ENCODE results near the gene ATP8A1. TPM values are rescaled to one million over a fixed set of nuclear protein-coding genes. Genes with fewer than 3 reads are reported as not detected.
A peak's percentile ranks its signal among the peaks of the same experiment; 100 is the strongest.

ATP8A1 gene
- total and polyA plus RNA-seq, 2 of the 8 experiments (the other 6 are each of a cell fraction or from before 2014, with no cell fraction given), result 3.7 to 14.9 TPM

DNA sequence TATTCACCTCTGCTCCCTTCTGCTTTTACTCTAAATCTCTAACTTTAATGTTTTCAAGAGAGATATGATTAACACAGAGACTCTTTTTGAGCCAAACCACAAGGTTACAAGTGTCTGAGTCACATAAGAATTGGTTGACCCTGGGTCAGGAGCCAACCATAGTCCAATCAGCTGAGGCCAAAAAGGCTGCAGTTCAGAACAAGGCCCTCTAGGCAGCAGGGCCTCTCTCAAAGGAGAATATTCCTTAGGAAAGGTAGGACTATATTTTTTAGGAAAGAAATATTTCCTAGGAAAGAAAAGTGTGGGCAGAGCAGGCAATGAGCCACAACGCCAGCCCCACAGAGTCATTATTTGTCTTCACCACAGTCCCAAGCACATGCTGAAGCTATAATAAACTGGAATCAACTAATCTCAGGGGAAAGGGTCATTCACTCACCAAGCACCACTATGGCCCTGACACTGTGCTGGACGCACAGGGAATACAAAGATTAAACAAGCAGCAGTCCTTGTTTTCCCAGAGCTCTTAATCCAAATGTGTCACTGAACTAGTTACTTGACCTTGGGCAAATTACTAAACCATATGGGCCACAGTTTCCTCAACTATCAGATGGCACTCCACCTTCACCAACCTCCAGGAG is 2.2 kb downstream of the ATP8A1 start:
- Histone ChIP-seq H3K23ac (ENCODE audit: insufficient read length) (no peak overlapping the region), H3K9ac (replicated peaks in 1 of 4; ENCODE audit: extremely low read depth in 1 of 4, low read depth in 3 of 4, low read length in 3 of 4) (no peak overlapping the region), H4K91ac (replicated peaks; ENCODE audit: insufficient read length, low read length) (no peak overlapping the region), H2BK12ac (ENCODE audit: low read depth, low read length) (no peak overlapping the region), H2BK15ac (ENCODE audit: low read length) (no peak overlapping the region), H3K9me3 (ENCODE audit: insufficient read depth in 2 of 2, low read depth in 1 of 2, low read length in 1 of 2) (peaks cover 0 to 6% of the 10 kb centered on the region in 2 experiments; a peak in 2 of 4 replicates), H3K18ac (ENCODE audit: extremely low read depth, low read length) (no peak overlapping the region), H3K27ac (ENCODE audit: low read depth, low read length) (no peak overlapping the region), H2AFZ (ENCODE audit: low read length) (no peak overlapping the region), H3K27me3 (replicated peaks in 1 of 4; ENCODE audit: control insufficient read depth in 3 of 4, extremely low read depth in 1 of 4, insufficient read depth in 3 of 4, low read length in 3 of 4) (peaks cover 0 to 2% (median 0%) of the 10 kb centered on the region in 4 experiments; a peak in 1 of 7 replicates), H3K56ac (replicated peaks; ENCODE audit: insufficient read length, low read depth, low read length) (no peak overlapping the region), H3K79me2 (ENCODE audit: control insufficient read depth in 1 of 2, insufficient read depth in 2 of 2, low read length in 2 of 2) (peaks cover 0 to 10% of the 10 kb centered on the region in 2 experiments; a peak in 1 of 4 replicates), H3K4me1 (replicated peaks in 1 of 4; ENCODE audit: control insufficient read depth in 3 of 4, insufficient read depth in 4 of 4, low read length in 3 of 4) (peaks cover 0 to 10% (median 2%) of the 10 kb centered on the region in 4 experiments; a peak in 3 of 7 replicates), H3K23me2 (ENCODE audit: low read depth, low read length) (peaks cover 14% of the 10 kb centered on the region), H3K4ac (replicated peaks; ENCODE audit: insufficient read length, low read depth, low read length) (no peak overlapping the region), H3K4me2 (ENCODE audit: insufficient read depth in 1 of 2, low read depth in 2 of 2, low read length in 2 of 2) (peak overlapping the region in 1 of 2 experiments; percentile 88; a peak in 1 of 4 replicates), H3K14ac (ENCODE audit: insufficient read length) (no peak overlapping the region), H2AK5ac (ENCODE audit: low read depth, low read length) (peak overlapping the region; percentile 88; the same call in 1 of the 2 replicates), H2BK20ac (ENCODE audit: low read length) (no peak overlapping the region), H4K8ac (ENCODE audit: extremely low read depth, insufficient read depth, low read length) (no peak overlapping the region), H3K4me3 (ENCODE audit: extremely low read depth in 1 of 4, insufficient read depth in 2 of 4, low read depth in 3 of 4, low read length in 4 of 4) (no peak overlapping the region), H3K36me3 (ENCODE audit: control insufficient read depth in 2 of 4, insufficient read depth in 4 of 4, low read length in 3 of 4) (no peaks in the 10 kb centered on the region), H4K20me1 (replicated peaks in 1 of 2; ENCODE audit: control insufficient read depth in 1 of 2, insufficient read depth in 2 of 2, low read length in 2 of 2) (no peaks in the 10 kb centered on the region), H2BK120ac (replicated peaks; ENCODE audit: low read depth, low read length) (no peak overlapping the region), H2BK5ac (ENCODE audit: low read depth, low read length) (no peak overlapping the region), H4K5ac (ENCODE audit: insufficient read length, low read depth, low read length) (no peak overlapping the region), H3K79me1 (ENCODE audit: low read depth, low read length) (no peaks in the 10 kb centered on the region)
- FAIRE-seq, result no peak
- POLR2A ChIA-PET (ENCODE audit: partially characterized antibody), result no interaction called here
- no peak for DNase-seq (ENCODE audit: low read depth in 1 of 2, low spot score in 2 of 2)
- CTCF ChIA-PET (ENCODE audit: partially characterized antibody), result interaction anchor here (0.7 kb wide), 1 partner anchor 156 kb away, joined by 3 read pairs; no protein-coding TSS in a partner anchor
- 72% methylated on average over 2 of the region's 2 CpGs; no CpG with 5 or more reads in 1 of the 2 experiments for WGBS, 2 experiments (ENCODE audit: extremely low coverage in 1 of 2, insufficient coverage in 1 of 2, insufficient read length in 1 of 2, insufficient replicate concordance in 2 of 2, low coverage in 1 of 2, low lambda C conversion rate in 2 of 2, missing lambda C conversion rate in 1 of 2)
- TF ChIP-seq TBP (IDR thresholded peaks at IDR 0.05; ENCODE audit: low read depth, low read length) (no peak), TCF12 (IDR thresholded peaks at IDR 0.05; ENCODE audit: low read depth, low read length) (no peak), CHD2 (IDR thresholded peaks at IDR 0.05; ENCODE audit: low read length) (no peak), CEBPB (IDR thresholded peaks at IDR 0.05; ENCODE audit: low read depth, low read length) (no peak), CREB1 (IDR thresholded peaks at IDR 0.05) (no peak), SP4 (IDR thresholded peaks at IDR 0.05; ENCODE audit: low read length) (no peak), PHF8 (conservative IDR thresholded peaks at IDR 0.05; ENCODE audit: low read depth, low read length) (no peak), HDAC6 (IDR thresholded peaks at IDR 0.05; ENCODE audit: low read depth, low read length) (no peak), CHD1 (IDR thresholded peaks at IDR 0.05; ENCODE audit: low read depth, low read length) (no peak), CTBP2 (IDR thresholded peaks at IDR 0.05; ENCODE audit: borderline replicate concordance, insufficient read depth, insufficient read length, low read length) (no peak), EP300 (IDR thresholded peaks at IDR 0.05; ENCODE audit: borderline replicate concordance in 1 of 2, low read depth in 2 of 2, low read length in 2 of 2) (no peak), BRCA1 (IDR thresholded peaks at IDR 0.05; ENCODE audit: low read depth, low read length) (no peak)
- TF ChIP-seq, protein P1, sequence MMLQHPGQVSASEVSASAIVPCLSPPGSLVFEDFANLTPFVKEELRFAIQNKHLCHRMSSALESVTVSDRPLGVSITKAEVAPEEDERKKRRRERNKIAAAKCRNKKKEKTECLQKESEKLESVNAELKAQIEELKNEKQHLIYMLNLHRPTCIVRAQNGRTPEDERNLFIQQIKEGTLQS (IDR thresholded peaks at IDR 0.05; ENCODE audit: insufficient read depth, low read depth, low read length), result no peak
